ENCODE data around the gene KCTD1.

GRCh38 chr18:26503382-26503781 lies 45.0 kb downstream of the KCTD1 start:
- no peak for TF ChIP-seq ZNF274 (IDR thresholded peaks at IDR 0.05; ENCODE audit: low read depth, low read length)
- no peak for TF ChIP-seq YY1 (IDR thresholded peaks at IDR 0.05; ENCODE audit: insufficient read depth, insufficient read length)
